Measurements from ENCODE around the gene MINDY4. TPM values are rescaled to one million over a fixed set of nuclear protein-coding genes. Genes with fewer than 3 reads are reported as not detected.

MINDY4 gene
- total RNA-seq, 1 donor from 2014 or later: 6.3 TPM

DNA sequence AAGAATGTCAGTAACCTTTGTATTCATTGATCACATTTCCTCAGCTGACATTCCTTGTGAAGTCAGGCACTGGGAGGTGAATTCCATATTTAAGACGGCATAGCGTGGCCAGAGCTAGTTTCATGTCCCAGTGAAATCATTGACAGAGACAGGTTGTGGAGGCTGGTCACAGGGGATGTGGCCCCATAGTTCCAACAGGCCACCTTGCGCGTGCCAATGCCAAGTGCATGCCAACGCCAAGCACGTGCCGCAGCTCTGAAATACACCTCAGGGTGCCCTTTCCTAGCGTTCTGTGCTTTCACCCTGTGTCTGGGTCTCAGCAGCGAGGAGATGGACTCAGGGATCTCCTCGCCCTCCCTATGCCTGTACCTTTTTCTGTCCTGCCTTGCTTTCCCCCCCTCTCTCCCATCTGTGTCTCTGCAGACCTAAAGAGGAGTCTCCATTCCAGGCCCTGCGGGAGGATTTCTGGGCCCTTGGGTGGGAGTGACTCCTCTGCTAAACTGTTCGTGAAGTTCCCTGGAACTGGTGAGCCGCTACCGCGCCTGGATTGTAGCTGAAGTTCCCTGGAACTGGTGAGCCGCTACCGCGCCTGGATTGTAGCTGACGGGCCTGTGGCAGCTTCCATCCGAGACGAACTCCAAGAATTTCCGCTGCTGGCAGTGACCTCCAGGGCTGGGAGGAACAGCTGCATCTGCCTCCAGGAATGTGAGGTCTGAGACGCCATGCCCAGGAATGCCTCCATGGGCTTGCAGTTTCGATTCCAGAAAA, 160.1 kb downstream of the MINDY4 start:
- Mint-ChIP-seq H3K9me3 (ENCODE audit: low read depth) (peaks cover 7% of the 10 kb centered on the region), H3K4me1 (ENCODE audit: low read depth) (peaks cover 16% of the 10 kb centered on the region), H3K27me3 (ENCODE audit: low read depth) (peaks cover 2% of the 10 kb centered on the region), H3K4me3 (ENCODE audit: unreplicated experiment) (peak overlapping the region; percentile 25), H3K27ac (ENCODE audit: unreplicated experiment) (peak overlapping the region; percentile 27), H3K36me3 (ENCODE audit: low read depth) (peaks cover 1% of the 10 kb centered on the region)
- TF ChIP-seq, protein P1, sequence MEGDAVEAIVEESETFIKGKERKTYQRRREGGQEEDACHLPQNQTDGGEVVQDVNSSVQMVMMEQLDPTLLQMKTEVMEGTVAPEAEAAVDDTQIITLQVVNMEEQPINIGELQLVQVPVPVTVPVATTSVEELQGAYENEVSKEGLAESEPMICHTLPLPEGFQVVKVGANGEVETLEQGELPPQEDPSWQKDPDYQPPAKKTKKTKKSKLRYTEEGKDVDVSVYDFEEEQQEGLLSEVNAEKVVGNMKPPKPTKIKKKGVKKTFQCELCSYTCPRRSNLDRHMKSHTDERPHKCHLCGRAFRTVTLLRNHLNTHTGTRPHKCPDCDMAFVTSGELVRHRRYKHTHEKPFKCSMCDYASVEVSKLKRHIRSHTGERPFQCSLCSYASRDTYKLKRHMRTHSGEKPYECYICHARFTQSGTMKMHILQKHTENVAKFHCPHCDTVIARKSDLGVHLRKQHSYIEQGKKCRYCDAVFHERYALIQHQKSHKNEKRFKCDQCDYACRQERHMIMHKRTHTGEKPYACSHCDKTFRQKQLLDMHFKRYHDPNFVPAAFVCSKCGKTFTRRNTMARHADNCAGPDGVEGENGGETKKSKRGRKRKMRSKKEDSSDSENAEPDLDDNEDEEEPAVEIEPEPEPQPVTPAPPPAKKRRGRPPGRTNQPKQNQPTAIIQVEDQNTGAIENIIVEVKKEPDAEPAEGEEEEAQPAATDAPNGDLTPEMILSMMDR (IDR thresholded peaks at IDR 0.05): no peak
- DNase-seq (ENCODE audit: low spot score): peak; percentile 68

DNA sequence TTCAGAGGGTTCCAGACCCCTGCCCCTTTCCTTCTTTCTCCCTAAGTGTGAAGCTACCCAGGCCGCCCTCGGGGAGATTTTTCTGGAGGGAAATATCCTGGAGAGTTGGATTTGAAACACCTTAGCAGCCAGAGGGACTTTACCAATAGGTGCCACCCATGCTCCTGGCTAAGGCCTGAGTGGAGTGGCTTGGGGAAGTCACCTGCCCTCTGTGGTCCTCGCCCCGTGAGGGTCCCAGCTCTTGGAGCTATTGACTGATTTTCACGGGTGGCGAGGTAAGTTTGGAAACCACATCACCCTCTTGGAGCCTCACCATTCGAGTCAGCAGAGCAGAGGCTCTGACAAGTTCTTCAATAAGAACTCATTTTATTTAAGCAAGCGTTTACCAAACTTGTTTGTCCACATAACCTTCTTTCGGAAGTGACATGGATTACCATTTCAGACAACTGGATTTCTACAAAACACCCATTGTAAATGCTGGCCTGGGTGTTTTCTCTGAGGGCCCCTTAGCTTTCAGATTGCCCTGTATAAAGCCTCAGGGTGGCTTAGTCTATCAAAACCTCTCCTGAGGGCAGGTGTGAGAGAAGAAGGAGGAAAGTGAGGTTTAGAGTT, 160.8 kb downstream of the MINDY4 start:
- TF ChIP-seq, protein P1 (IDR thresholded peaks at IDR 0.05): no peak
- peaks cover 8% of the 10 kb centered on the region for H3K27me3 Mint-ChIP-seq (ENCODE audit: low read depth)
- peak overlapping the region; percentile 27 for H3K27ac Mint-ChIP-seq (ENCODE audit: unreplicated experiment)
- peaks cover 16% of the 10 kb centered on the region for H3K4me1 Mint-ChIP-seq (ENCODE audit: low read depth)
- no peak for DNase-seq (ENCODE audit: low spot score)
- no peak overlapping the region for H3K4me3 Mint-ChIP-seq (ENCODE audit: unreplicated experiment)
- H3K9me3 Mint-ChIP-seq (ENCODE audit: low read depth): no peaks in the 10 kb centered on the region
- peaks cover 1% of the 10 kb centered on the region for H3K36me3 Mint-ChIP-seq (ENCODE audit: low read depth)

DNA sequence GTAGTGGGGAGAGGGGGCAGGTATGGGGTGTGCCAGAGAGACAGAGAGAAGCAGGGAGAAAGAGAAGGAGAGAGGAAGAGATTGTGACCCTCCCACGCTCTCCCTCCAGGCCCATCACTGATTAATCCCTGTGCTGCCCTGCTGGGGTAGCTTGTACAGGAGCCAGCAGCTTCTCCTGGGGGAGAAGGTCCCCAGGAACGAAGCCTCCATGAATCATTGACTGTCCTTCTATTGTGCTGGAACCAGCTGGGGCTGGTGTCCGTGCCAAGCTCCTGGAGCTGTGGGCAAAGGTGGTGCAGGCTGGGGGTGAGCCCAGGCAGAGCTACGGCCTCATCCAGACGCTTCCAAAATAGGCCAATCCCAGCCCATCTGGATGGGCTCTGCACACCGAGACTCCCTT, 161.3 kb downstream of the MINDY4 start:
- DNase-seq (ENCODE audit: low spot score): no peak
- Mint-ChIP-seq H3K4me3 (ENCODE audit: unreplicated experiment) (no peak overlapping the region), H3K27me3 (ENCODE audit: low read depth) (peaks cover 11% of the 10 kb centered on the region), H3K27ac (ENCODE audit: unreplicated experiment) (no peak overlapping the region), H3K36me3 (ENCODE audit: low read depth) (peaks cover under 1% of the 10 kb centered on the region), H3K9me3 (ENCODE audit: low read depth) (no peaks in the 10 kb centered on the region), H3K4me1 (ENCODE audit: low read depth) (peaks cover 16% of the 10 kb centered on the region)
- TF ChIP-seq, protein P1 (IDR thresholded peaks at IDR 0.05): no peak

DNA sequence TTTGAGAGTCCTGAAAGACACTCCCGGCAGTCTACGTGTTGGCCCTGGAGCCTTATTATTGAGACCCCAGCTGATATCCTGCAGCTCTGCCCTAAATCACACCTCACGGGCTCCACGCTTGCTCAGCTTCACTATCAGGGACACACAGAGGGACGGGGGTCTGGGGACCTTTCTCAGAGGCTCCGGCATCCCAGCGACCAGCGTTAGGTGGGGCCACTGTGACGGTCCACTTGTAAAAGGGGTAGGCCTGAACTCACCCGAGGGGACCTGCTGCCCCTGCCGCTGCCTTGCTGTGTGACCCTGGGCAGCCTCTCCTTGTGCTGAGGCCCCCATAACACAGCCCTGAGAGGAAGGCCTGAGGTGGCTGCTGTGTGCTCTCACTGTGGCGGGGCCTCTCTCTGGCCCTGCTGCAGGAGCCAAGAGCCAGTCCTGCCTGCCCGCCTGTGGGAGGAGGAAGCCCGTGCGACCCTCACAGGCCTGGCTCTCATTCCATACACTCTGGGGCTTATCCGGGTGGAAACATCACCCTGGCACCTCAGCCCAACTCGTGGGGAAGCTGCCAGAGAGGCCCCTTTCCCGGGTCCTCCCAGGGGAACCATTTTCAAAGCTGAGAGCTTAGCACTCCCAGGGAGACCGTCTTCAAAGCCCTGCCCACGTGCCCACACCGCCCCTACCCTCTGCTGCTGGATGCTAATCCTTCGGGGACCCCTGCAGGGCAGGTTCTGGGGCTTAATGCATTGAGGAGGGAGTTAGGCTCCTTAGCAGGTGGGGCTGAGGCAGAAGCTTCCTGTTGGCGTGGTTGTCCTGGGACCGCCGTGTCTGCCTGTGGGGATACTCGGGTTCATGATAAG, 162.1 kb downstream of the MINDY4 start:
- TF ChIP-seq, protein P1 (IDR thresholded peaks at IDR 0.05): no peak
- peaks cover 13% of the 10 kb centered on the region for H3K27me3 Mint-ChIP-seq (ENCODE audit: low read depth)
- H3K9me3 Mint-ChIP-seq (ENCODE audit: low read depth): no peaks in the 10 kb centered on the region
- DNase-seq (ENCODE audit: low spot score): peak; percentile 86
- no peak overlapping the region for H3K4me3 Mint-ChIP-seq (ENCODE audit: unreplicated experiment)
- H3K36me3 Mint-ChIP-seq (ENCODE audit: low read depth): no peaks in the 10 kb centered on the region
- no peak overlapping the region for H3K27ac Mint-ChIP-seq (ENCODE audit: unreplicated experiment)
- H3K4me1 Mint-ChIP-seq (ENCODE audit: low read depth): peaks cover 16% of the 10 kb centered on the region

DNA sequence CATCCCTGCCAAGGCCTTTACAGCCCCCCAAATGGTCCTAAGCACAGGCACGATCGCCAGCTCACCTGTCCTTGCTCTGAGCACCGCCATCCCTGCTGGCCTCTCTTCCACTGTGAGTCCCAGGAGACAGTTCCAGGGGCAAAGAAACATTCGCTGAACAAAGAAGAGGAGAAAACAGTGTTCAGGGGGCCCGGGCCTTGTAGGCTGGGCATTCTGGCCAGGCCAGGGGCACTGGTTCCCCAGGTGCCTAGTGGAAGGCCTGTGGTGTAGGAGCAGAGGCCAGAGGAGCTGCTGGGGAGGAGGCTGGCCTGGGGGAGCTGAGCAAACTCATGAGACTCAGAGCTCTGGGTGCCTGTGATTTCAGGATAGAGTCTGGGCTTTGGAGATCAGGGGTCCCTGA, 163.0 kb downstream of the MINDY4 start:
- H3K4me1 Mint-ChIP-seq (ENCODE audit: low read depth): peaks cover 16% of the 10 kb centered on the region
- DNase-seq (ENCODE audit: low spot score): no peak
- no peak overlapping the region for H3K4me3 Mint-ChIP-seq (ENCODE audit: unreplicated experiment)
- no peak overlapping the region for H3K27ac Mint-ChIP-seq (ENCODE audit: unreplicated experiment)
- no peaks in the 10 kb centered on the region for H3K36me3 Mint-ChIP-seq (ENCODE audit: low read depth)
- TF ChIP-seq, protein P1 (IDR thresholded peaks at IDR 0.05): no peak
- H3K9me3 Mint-ChIP-seq (ENCODE audit: low read depth): no peaks in the 10 kb centered on the region
- H3K27me3 Mint-ChIP-seq (ENCODE audit: low read depth): peaks cover 13% of the 10 kb centered on the region

All from chondrocyte (in vitro differentiated cells).